Vagina (tissue), 2 donors: Measurements from ENCODE around the gene HBB. TPM values are rescaled to one million over a fixed set of nuclear protein-coding genes. Genes with fewer than 3 reads are reported as not detected.
"Not testable (repeated sequence)": the region's sequence is repeated elsewhere in the genome, so short reads cannot be mapped to it uniquely, and the experiment has no call there.

Experiments used
- DNase-seq, 2 donors: peaks; one replicate each; pipeline ENCODE4 v3.0.0-alpha.2; 2017; ENCODE audit errors: extremely low spot score in 2 of 2
- H3K27ac ChIP-seq: fragments of 200-600 bp; sonication (generic); one replicate; pipeline ENCODE4 v1.5.1; 2019
- H3K27me3 ChIP-seq: fragments of 200-600 bp; sonication (generic); one replicate; pipeline ENCODE4 v1.5.1; 2019
- H3K36me3 ChIP-seq, 2 donors: fragments of 200-600 bp; sonication (generic); one replicate each; pipeline ENCODE4 v1.5.1; 2017 to 2019
- H3K4me1 ChIP-seq: fragments of 200-600 bp; sonication (generic); one replicate; pipeline ENCODE4 v1.5.1; 2019
- H3K4me3 ChIP-seq, 2 donors: fragments of 200-600 bp; sonication (generic); 1 replicate in 1 of 2; 2 replicates in 1 of 2; pipeline ENCODE4 v1.5.1; 2016 to 2019
- H3K9me3 ChIP-seq: fragments of 200-600 bp; sonication (generic); one replicate; pipeline ENCODE4 v1.5.1; 2019
- CTCF ChIP-seq, 3 experiments: fragments of 450-650 bp in 2 of 3; fragments of 200-600 bp in 1 of 3; sonication (generic) in 1 of 3; IDR thresholded peaks; one replicate each; pipeline ENCODE4 v1.5.1; 2017 to 2019; ENCODE audit warnings: antibody characterized with exemption in 3 of 3, mild to moderate bottlenecking in 2 of 3, moderate library complexity in 2 of 3
- POLR2A ChIP-seq, 2 donors: fragments of 450-650 bp; IDR thresholded peaks; one replicate each; pipeline ENCODE4 v1.6.1; 2017; ENCODE audit warnings: antibody characterized with exemption in 2 of 2, mild to moderate bottlenecking in 2 of 2, moderate library complexity in 2 of 2
- POLR2AphosphoS5 ChIP-seq, 2 donors: sonication (generic); formaldehyde crosslinking; IDR thresholded peaks; one replicate each; pipeline ENCODE4 v1.9.0; 2017; ENCODE audit warnings: antibody characterized with exemption in 2 of 2, mild to moderate bottlenecking in 2 of 2, low read depth in 1 of 2; ENCODE audit not compliant: insufficient read depth in 1 of 2
- intact Hi-C: fragments of 100-400 bp; cut with DNase I; formaldehyde crosslinking; loops from one replicate; pipeline ENCODE4 v1.15.1; 2023
- total RNA-seq: library from RNA; depleted of rRNA; stranded (reverse); fragments of >200 nt; gene quantifications from one replicate; pipeline ENCODE4 v1.2.3, GENCODE V29; 2016

Gene HBB
- total RNA-seq, 1 donor from 2014 or later = 591 TPM

- H3K9me3 ChIP-seq, DNase-seq, H3K36me3 ChIP-seq, H3K4me1 ChIP-seq, H3K27me3 ChIP-seq, intact Hi-C loops, H3K4me3 ChIP-seq, H3K27ac ChIP-seq: not testable (repeated sequence)
These were observed 26.6 kb upstream of the HBB start for GRCh38 chr11:5253440-5253839.

- TF ChIP-seq POLR2A (IDR thresholded peaks at IDR 0.05) (no peak), CTCF (IDR thresholded peaks at IDR 0.05) (no peak), POLR2AphosphoS5 (IDR thresholded peaks at IDR 0.05; ENCODE audit: insufficient read depth in 1 of 2, low read depth in 1 of 2) (no peak)
- no peak overlapping the region for H3K27ac ChIP-seq
- DNase-seq = no peak
- H3K36me3 ChIP-seq = no peaks in the 10 kb centered on the region
- H3K4me1 ChIP-seq = no peaks in the 10 kb centered on the region
- H3K27me3 ChIP-seq = no peaks in the 10 kb centered on the region
- intact Hi-C loops = no loop called here
- H3K4me3 ChIP-seq = no peak overlapping the region
- no peaks in the 10 kb centered on the region for H3K9me3 ChIP-seq
These were observed 26.0 kb upstream of the HBB start for GRCh38 chr11:5252919-5253265.

- TF ChIP-seq POLR2A (IDR thresholded peaks at IDR 0.05) = no peak
- TF ChIP-seq CTCF (IDR thresholded peaks at IDR 0.05) = no peak
- no peak for TF ChIP-seq POLR2AphosphoS5 (IDR thresholded peaks at IDR 0.05; ENCODE audit: insufficient read depth in 1 of 2, low read depth in 1 of 2)
- Histone ChIP-seq H3K36me3 (no peaks in the 10 kb centered on the region), H3K27me3 (no peaks in the 10 kb centered on the region), H3K9me3 (no peaks in the 10 kb centered on the region), H3K27ac (no peak overlapping the region), H3K4me1 (no peaks in the 10 kb centered on the region), H3K4me3 (no peak overlapping the region)
- no peak for DNase-seq
- intact Hi-C loops = no loop called here
These were observed 25.5 kb upstream of the HBB start for GRCh38 chr11:5252192-5252918.

GRCh38 chr11:5251746-5252145 lies 24.9 kb upstream of the HBB start:
- TF ChIP-seq CTCF (IDR thresholded peaks at IDR 0.05) (no peak), POLR2AphosphoS5 (IDR thresholded peaks at IDR 0.05; ENCODE audit: insufficient read depth in 1 of 2, low read depth in 1 of 2) (no peak), POLR2A (IDR thresholded peaks at IDR 0.05) (no peak)
- H3K36me3 ChIP-seq = no peaks in the 10 kb centered on the region
- no peak overlapping the region for H3K4me3 ChIP-seq
- H3K4me1 ChIP-seq = no peaks in the 10 kb centered on the region
- DNase-seq = no peak
- no peaks in the 10 kb centered on the region for H3K27me3 ChIP-seq
- H3K27ac ChIP-seq = no peak overlapping the region
- no peaks in the 10 kb centered on the region for H3K9me3 ChIP-seq
- intact Hi-C loops = no loop called here

- H3K27ac ChIP-seq = no peak overlapping the region
- no peak for DNase-seq
- H3K4me1 ChIP-seq = no peaks in the 10 kb centered on the region
- no peak for TF ChIP-seq CTCF (IDR thresholded peaks at IDR 0.05)
- no peaks in the 10 kb centered on the region for H3K9me3 ChIP-seq
- H3K36me3 ChIP-seq = no peaks in the 10 kb centered on the region
- no peak overlapping the region for H3K4me3 ChIP-seq
- intact Hi-C loops = no loop called here
- H3K27me3 ChIP-seq = no peaks in the 10 kb centered on the region
These were observed 23.8 kb upstream of the HBB start for GRCh38 chr11:5250543-5251204.

GRCh38 chr11:5249807-5250396 lies 23.0 kb upstream of the HBB start, which contains the start of gene HBG1:
Gene HBG1 (minus strand): TSS chr11:5249857. CDS start chr11:5249804, 53 bp downstream.
- H3K4me3 ChIP-seq, DNase-seq, H3K36me3 ChIP-seq, H3K27me3 ChIP-seq, H3K4me1 ChIP-seq, intact Hi-C loops, H3K9me3 ChIP-seq, H3K27ac ChIP-seq: not testable (repeated sequence)

- H3K27me3 ChIP-seq, H3K27ac ChIP-seq, DNase-seq, intact Hi-C loops, H3K36me3 ChIP-seq, H3K9me3 ChIP-seq, H3K4me3 ChIP-seq, H3K4me1 ChIP-seq: not testable (repeated sequence)
These were observed 21.6 kb upstream of the HBB start for GRCh38 chr11:5248498-5248897.
